ENCODE results near the gene RBBP4. TPM values are rescaled to one million over a fixed set of nuclear protein-coding genes. Genes with fewer than 3 reads are reported as not detected.

Gene RBBP4
- total RNA-seq, 1 experiment from 2014 or later, result 242 TPM

DNA sequence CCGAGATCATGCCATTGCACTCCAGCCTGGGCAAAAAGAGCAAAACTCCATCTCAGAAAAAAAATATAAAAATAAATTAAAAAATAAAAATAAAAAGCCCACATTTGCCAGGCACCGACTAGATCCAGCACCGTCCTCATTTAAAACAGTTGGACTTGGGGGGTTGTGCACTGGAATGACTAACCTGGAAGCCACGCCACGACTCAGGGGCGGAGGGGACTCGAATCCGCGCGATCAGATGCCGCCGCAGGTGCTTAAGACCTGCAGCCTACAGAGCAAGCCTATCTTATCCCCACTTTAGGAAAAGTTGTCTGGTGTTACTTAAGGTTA, 39.2 kb upstream of the RBBP4 start:
- TF ChIP-seq, protein P1, sequence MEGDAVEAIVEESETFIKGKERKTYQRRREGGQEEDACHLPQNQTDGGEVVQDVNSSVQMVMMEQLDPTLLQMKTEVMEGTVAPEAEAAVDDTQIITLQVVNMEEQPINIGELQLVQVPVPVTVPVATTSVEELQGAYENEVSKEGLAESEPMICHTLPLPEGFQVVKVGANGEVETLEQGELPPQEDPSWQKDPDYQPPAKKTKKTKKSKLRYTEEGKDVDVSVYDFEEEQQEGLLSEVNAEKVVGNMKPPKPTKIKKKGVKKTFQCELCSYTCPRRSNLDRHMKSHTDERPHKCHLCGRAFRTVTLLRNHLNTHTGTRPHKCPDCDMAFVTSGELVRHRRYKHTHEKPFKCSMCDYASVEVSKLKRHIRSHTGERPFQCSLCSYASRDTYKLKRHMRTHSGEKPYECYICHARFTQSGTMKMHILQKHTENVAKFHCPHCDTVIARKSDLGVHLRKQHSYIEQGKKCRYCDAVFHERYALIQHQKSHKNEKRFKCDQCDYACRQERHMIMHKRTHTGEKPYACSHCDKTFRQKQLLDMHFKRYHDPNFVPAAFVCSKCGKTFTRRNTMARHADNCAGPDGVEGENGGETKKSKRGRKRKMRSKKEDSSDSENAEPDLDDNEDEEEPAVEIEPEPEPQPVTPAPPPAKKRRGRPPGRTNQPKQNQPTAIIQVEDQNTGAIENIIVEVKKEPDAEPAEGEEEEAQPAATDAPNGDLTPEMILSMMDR (IDR thresholded peaks at IDR 0.05; ENCODE audit: unreplicated experiment), result no peak
- DNase-seq, result no peak
- Mint-ChIP-seq H3K27ac (ENCODE audit: unreplicated experiment) (peak overlapping the region; percentile 86), H3K27me3 (ENCODE audit: unreplicated experiment) (no peaks in the 10 kb centered on the region), H3K36me3 (ENCODE audit: insufficient read depth, unreplicated experiment) (peaks cover 17% of the 10 kb centered on the region), H3K4me1 (ENCODE audit: low read depth, unreplicated experiment) (peaks cover 9% of the 10 kb centered on the region), H3K4me3 (ENCODE audit: low read depth, unreplicated experiment) (peak overlapping the region; percentile 69), H3K9me3 (ENCODE audit: low read depth, unreplicated experiment) (no peaks in the 10 kb centered on the region)
- intact Hi-C loops (cut with micrococcal nuclease; ENCODE audit: unreplicated experiment), result loop anchor here (10.0 kb wide), 1 partner anchor 87 kb away; no protein-coding TSS in a partner anchor
- CTCF ChIA-PET, result interaction anchor here (0.6 kb wide), 1 partner anchor 214 kb away, joined by 9 read pairs; no protein-coding TSS in a partner anchor
- no TSS peak for BruUV-seq (replicated peaks)

DNA sequence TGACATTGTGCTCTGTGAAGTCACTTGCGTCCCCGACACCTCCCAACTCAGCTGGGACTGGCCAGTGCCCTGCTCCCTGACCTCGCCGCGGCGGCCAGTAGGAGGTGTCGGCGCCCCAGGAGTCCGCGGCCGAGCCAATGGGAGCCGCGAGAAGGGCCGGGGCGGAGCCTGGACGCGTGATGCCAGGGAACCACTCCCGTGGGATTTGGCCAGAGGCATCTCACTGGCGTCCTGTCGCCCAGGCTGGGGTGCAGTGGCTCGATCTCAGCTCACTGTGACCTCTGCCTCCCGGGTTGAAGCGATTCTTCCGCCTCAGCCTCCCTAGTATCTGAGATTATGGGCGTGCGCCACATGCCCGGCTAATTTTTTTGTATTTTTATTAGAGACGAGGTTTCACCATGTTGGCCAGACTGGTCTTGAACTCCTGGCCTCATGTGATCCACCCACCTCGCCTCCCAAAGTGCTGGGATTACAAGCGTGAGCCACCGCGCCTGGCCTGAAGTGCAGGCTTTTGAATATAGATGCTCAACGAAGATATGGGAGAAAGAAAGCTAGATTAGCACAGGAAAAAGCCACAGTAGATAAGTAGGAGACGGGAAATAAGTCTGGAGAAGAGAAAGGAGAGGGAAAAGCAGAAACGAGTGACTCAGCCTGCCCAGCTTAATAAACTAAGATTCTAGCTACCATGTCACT, 38.7 kb upstream of the RBBP4 start:
- Mint-ChIP-seq H3K9me3 (ENCODE audit: low read depth, unreplicated experiment) (no peaks in the 10 kb centered on the region), H3K27me3 (ENCODE audit: unreplicated experiment) (no peaks in the 10 kb centered on the region), H3K36me3 (ENCODE audit: insufficient read depth, unreplicated experiment) (peaks cover 17% of the 10 kb centered on the region), H3K4me3 (ENCODE audit: low read depth, unreplicated experiment) (peak overlapping the region; percentile 69), H3K4me1 (ENCODE audit: low read depth, unreplicated experiment) (peaks cover 9% of the 10 kb centered on the region), H3K27ac (ENCODE audit: unreplicated experiment) (peak overlapping the region; percentile 86)
- CTCF ChIA-PET, result interaction anchor here (0.6 kb wide), 1 partner anchor 499 kb away, joined by 3 read pairs; no protein-coding TSS in a partner anchor
- BruUV-seq (replicated peaks), result TSS peak; percentile 70
- TF ChIP-seq, protein P1 (IDR thresholded peaks at IDR 0.05; ENCODE audit: unreplicated experiment), result peak; percentile 15
- peak; percentile 93 for DNase-seq
- intact Hi-C loops (cut with micrococcal nuclease; ENCODE audit: unreplicated experiment), result loop anchor here (10.0 kb wide), 1 partner anchor 88 kb away; no protein-coding TSS in a partner anchor

DNA sequence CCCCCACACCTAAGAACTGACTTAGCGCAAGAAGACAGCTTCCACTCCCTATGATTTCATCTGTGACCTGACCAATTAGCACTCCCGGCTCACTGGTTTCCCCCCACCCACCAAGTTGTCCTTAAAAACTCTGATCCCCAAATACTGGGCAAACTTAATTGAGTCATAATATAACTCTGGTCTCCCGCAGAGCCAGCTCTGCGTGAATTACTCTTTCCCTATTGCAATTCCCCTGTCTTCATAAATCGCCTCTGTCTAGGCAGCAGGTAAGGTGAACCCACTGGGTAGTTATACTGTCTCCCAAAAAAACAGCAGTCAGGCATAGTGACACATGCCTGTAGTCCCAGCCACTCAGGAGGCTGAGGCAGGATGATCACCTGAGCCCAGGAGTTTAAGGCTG, 37.5 kb upstream of the RBBP4 start:
- BruUV-seq (replicated peaks), result no TSS peak
- DNase-seq, result no peak
- H3K4me1 Mint-ChIP-seq (ENCODE audit: low read depth, unreplicated experiment), result peaks cover 9% of the 10 kb centered on the region
- intact Hi-C loops (cut with micrococcal nuclease; ENCODE audit: unreplicated experiment), result loop anchor here (10.0 kb wide), 1 partner anchor 89 kb away; no protein-coding TSS in a partner anchor
- CTCF ChIA-PET, result interaction anchor here (0.5 kb wide), 1 partner anchor 211 kb away, joined by 3 read pairs; no protein-coding TSS in a partner anchor
- H3K27me3 Mint-ChIP-seq (ENCODE audit: unreplicated experiment), result no peaks in the 10 kb centered on the region
- H3K27ac Mint-ChIP-seq (ENCODE audit: unreplicated experiment), result no peak overlapping the region
- TF ChIP-seq, protein P1 (IDR thresholded peaks at IDR 0.05; ENCODE audit: unreplicated experiment), result no peak
- H3K9me3 Mint-ChIP-seq (ENCODE audit: low read depth, unreplicated experiment), result no peaks in the 10 kb centered on the region
- H3K4me3 Mint-ChIP-seq (ENCODE audit: low read depth, unreplicated experiment), result peak overlapping the region; percentile 39
- H3K36me3 Mint-ChIP-seq (ENCODE audit: insufficient read depth, unreplicated experiment), result peaks cover 17% of the 10 kb centered on the region

DNA sequence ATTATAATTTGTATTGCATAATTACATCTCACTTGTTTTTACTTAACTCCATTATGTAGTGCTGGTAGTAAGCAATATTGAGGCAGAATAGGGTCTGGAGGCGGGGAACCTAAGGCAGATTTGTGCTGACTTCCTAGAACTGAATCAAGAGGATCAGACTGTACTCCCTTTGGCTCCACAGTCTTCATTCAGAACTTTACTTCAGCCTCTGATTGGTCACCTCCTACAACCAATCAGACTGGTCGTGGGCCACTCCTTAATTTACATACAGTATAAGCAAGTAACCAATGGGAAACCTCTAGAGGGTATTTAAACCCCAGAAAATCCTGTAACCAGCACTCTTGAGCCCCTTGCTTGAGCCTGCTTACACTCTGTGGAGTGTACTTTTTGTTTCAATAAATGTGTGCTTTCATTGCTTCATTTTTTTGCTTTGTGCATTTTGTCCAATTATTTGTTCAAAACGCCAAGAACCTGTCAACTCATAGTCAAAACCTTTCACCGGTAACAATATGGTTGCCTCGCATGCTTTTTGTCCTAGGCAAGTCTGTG, 32.3 kb upstream of the RBBP4 start:
- CTCF ChIA-PET, result interaction anchor here (2.2 kb wide), 1 partner anchor 98 kb away, joined by 9 read pairs; no protein-coding TSS in a partner anchor
- TF ChIP-seq, protein P1 (IDR thresholded peaks at IDR 0.05; ENCODE audit: unreplicated experiment), result no peak
- DNase-seq, result no peak
- H3K4me3 Mint-ChIP-seq (ENCODE audit: low read depth, unreplicated experiment), result no peak overlapping the region
- no peak overlapping the region for H3K27ac Mint-ChIP-seq (ENCODE audit: unreplicated experiment)
- intact Hi-C loops (cut with micrococcal nuclease; ENCODE audit: unreplicated experiment), result loop anchor here (10.0 kb wide), 1 partner anchor 94 kb away; no protein-coding TSS in a partner anchor
- no peaks in the 10 kb centered on the region for H3K27me3 Mint-ChIP-seq (ENCODE audit: unreplicated experiment)
- H3K9me3 Mint-ChIP-seq (ENCODE audit: low read depth, unreplicated experiment), result no peaks in the 10 kb centered on the region
- peaks cover 6% of the 10 kb centered on the region for H3K36me3 Mint-ChIP-seq (ENCODE audit: insufficient read depth, unreplicated experiment)
- BruUV-seq (replicated peaks), result no TSS peak
- H3K4me1 Mint-ChIP-seq (ENCODE audit: low read depth, unreplicated experiment), result no peaks in the 10 kb centered on the region
